ENCODE results near the gene MACROH2A2.
"Not testable (repeated sequence)": the region's sequence is repeated elsewhere in the genome, so short reads cannot be mapped to it uniquely, and the experiment has no call there.

The MACROH2A2 gene

GRCh38 chr10:70123166-70123565 is 70.5 kb downstream of the MACROH2A2 start:
- H3K4me3 Mint-ChIP-seq; H3K9me3 Mint-ChIP-seq; H3K36me3 Mint-ChIP-seq (ENCODE audit: low read depth); H3K4me1 Mint-ChIP-seq (ENCODE audit: low read depth); H3K27me3 Mint-ChIP-seq (ENCODE audit: low read depth); H3K27ac Mint-ChIP-seq: not testable (repeated sequence)

DNA sequence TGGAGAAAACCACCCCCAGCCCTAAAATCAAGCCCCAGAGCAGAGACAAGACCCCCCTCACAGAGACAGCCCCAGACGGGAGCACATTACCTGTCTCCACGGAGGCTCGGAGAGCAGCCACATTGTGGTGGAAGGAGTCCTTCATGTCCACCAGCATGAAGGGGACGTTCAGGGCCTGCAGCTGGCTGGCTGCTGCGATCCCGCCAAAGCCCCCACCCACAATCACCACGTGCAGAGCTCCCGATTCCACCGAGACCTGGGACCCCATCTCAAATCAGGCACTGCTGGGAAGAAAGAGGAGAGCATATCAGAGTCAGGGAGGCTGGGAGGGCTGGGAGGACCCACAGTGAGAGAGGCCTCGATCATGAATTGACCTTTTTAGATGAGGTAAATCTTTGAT is 71.2 kb downstream of the MACROH2A2 start:
- H3K36me3 Mint-ChIP-seq (ENCODE audit: low read depth), result no peaks in the 10 kb centered on the region
- no peaks in the 10 kb centered on the region for H3K27me3 Mint-ChIP-seq (ENCODE audit: low read depth)
- H3K27ac Mint-ChIP-seq, result no peak overlapping the region
- no peaks in the 10 kb centered on the region for H3K9me3 Mint-ChIP-seq
- H3K4me1 Mint-ChIP-seq (ENCODE audit: low read depth), result no peaks in the 10 kb centered on the region
- no peak overlapping the region for H3K4me3 Mint-ChIP-seq

- Mint-ChIP-seq H3K27me3 (ENCODE audit: low read depth) (no peaks in the 10 kb centered on the region), H3K9me3 (no peaks in the 10 kb centered on the region), H3K36me3 (ENCODE audit: low read depth) (no peaks in the 10 kb centered on the region), H3K4me3 (no peak overlapping the region), H3K27ac (no peak overlapping the region), H3K4me1 (ENCODE audit: low read depth) (no peaks in the 10 kb centered on the region)
Observed at GRCh38 chr10:70124415-70124814, 71.8 kb downstream of the MACROH2A2 start.

DNA sequence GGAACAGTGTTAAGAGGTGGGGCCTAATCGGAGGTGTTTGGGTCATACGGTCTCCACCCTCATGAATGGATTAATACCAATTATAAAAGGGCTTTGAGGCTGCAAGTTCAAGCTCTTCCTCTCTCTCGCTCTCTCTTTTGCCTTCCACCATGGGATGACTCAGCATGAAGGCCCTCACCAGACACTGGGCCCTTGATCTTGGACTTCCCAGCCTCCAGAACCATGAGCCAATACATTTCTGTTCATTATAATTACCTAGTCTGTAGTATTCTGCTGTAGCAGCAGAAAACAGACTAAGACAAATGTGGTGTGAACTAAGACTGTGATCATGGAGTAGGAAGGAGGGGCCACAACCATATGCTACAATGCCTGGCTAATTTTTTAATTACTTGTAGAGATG is 72.3 kb downstream of the MACROH2A2 start:
- Mint-ChIP-seq H3K27ac (no peak overlapping the region), H3K27me3 (ENCODE audit: low read depth) (no peaks in the 10 kb centered on the region), H3K4me1 (ENCODE audit: low read depth) (no peaks in the 10 kb centered on the region), H3K36me3 (ENCODE audit: low read depth) (no peaks in the 10 kb centered on the region), H3K9me3 (no peaks in the 10 kb centered on the region), H3K4me3 (no peak overlapping the region)

DNA sequence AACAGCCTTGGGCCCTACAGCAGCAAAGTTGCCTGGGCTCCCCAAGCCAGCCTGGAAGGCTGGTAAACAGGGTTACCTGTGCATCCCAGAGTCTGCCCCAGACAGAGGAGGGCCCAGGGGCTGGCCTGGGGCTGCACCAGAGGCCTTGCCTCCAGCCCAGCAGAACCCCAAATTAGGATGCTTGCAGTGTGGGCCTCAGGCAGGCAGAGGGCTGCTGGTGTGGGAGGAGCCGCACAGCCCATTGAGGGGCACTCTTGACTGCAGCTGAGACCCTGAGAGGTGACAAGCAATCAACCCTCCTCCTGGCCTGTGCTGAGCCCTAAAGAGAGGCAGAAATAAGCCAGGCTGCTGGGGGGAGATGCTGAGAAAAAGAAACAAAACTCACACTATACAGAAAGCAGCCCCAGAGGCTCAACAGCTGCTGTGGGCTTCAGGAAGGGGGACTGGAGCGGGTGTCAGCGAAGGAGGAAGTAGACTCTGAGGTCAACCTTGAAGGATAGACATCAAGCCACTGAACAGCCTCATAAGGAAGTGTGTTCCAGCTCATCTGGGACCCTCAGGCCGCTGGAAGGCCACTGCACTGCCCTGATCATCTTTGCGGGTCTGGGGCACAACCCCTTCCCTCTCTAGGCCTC is 73.4 kb downstream of the MACROH2A2 start:
- Mint-ChIP-seq H3K27ac (no peak overlapping the region), H3K36me3 (ENCODE audit: low read depth) (no peaks in the 10 kb centered on the region), H3K4me1 (ENCODE audit: low read depth) (no peaks in the 10 kb centered on the region), H3K9me3 (no peaks in the 10 kb centered on the region), H3K27me3 (ENCODE audit: low read depth) (no peaks in the 10 kb centered on the region), H3K4me3 (no peak overlapping the region)

- Mint-ChIP-seq H3K27ac (no peak overlapping the region), H3K36me3 (ENCODE audit: low read depth) (no peaks in the 10 kb centered on the region), H3K4me3 (no peak overlapping the region), H3K27me3 (ENCODE audit: low read depth) (no peaks in the 10 kb centered on the region), H3K9me3 (no peaks in the 10 kb centered on the region), H3K4me1 (ENCODE audit: low read depth) (no peaks in the 10 kb centered on the region)
Observed at GRCh38 chr10:70126700-70127395, 74.2 kb downstream of the MACROH2A2 start.

GRCh38 chr10:70130878-70131559 is 78.4 kb downstream of the MACROH2A2 start:
- no peak overlapping the region for H3K4me3 Mint-ChIP-seq
- H3K27ac Mint-ChIP-seq, result no peak overlapping the region
- H3K4me1 Mint-ChIP-seq (ENCODE audit: low read depth), result peaks cover 8% of the 10 kb centered on the region
- no peaks in the 10 kb centered on the region for H3K9me3 Mint-ChIP-seq
- H3K27me3 Mint-ChIP-seq (ENCODE audit: low read depth), result no peaks in the 10 kb centered on the region
- H3K36me3 Mint-ChIP-seq (ENCODE audit: low read depth), result no peaks in the 10 kb centered on the region

- peak overlapping the region; percentile 78 for H3K4me3 Mint-ChIP-seq
- H3K27me3 Mint-ChIP-seq (ENCODE audit: low read depth), result no peaks in the 10 kb centered on the region
- no peaks in the 10 kb centered on the region for H3K9me3 Mint-ChIP-seq
- H3K36me3 Mint-ChIP-seq (ENCODE audit: low read depth), result no peaks in the 10 kb centered on the region
- peaks cover 8% of the 10 kb centered on the region for H3K4me1 Mint-ChIP-seq (ENCODE audit: low read depth)
- no peak overlapping the region for H3K27ac Mint-ChIP-seq
Observed at GRCh38 chr10:70131560-70131937, 78.9 kb downstream of the MACROH2A2 start.

DNA sequence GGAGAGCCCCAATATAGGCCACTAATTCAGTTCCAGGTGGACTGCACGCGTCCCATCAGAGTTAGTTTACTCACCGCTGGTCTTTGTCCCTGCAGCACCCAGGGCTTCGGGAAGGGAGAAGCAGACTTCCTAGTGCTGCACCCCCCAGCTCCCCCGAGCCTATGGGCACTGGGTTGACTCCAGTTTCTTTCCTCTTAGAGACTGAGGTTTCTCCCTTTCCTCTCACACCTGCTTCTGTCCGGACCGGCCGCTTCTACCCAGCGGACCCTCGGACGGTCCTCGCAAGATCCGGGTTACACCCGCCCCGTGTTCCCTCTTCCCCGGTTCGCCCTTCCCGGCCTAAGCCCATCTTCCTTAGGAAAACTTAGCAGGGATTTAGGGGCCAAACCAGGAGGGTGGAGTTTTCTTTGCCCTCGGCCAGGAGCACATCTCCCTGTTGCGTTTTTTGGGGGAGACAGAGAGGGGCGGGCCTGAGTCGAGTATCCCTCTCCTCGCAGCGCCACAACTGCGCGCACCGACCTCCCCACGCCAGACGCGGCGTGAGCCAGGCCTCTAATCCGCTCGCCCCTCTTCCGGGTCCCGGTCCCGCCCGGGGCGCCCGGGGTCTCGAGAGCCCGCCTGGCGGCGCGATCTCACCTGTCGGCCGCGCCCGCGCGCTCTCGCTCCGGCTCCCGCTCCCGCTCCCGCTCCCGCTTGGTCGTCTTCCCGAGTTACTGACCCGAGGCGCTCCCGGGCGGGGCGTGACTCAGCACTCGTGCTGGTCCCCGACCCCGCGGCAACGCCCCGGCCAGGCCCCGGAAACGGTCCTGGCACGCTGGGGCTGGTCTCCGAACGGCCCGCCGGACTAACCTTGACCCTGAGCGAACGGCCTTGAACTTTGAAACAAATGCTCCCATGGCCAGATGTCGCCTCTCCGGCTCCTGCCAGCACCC is 79.7 kb downstream of the MACROH2A2 start, which contains the start of gene AIFM2:
Gene AIFM2 (minus strand): TSS at position 728 of the 932 bp plus-strand sequence. CDS start 8,741 bp downstream, outside the sequence.
- peaks cover 10% of the 10 kb centered on the region for H3K4me1 Mint-ChIP-seq (ENCODE audit: low read depth)
- H3K27ac Mint-ChIP-seq, result peak within 1 kb of the TSS; percentile 59
- peak within 1 kb of the TSS; percentile 78 for H3K4me3 Mint-ChIP-seq
- peaks cover 2% of the 10 kb centered on the region for H3K36me3 Mint-ChIP-seq (ENCODE audit: low read depth)
- H3K9me3 Mint-ChIP-seq, result no peaks in the 10 kb centered on the region
- H3K27me3 Mint-ChIP-seq (ENCODE audit: low read depth), result no peaks in the 10 kb centered on the region

GRCh38 chr10:70135046-70135445 is 82.4 kb downstream of the MACROH2A2 start:
- Mint-ChIP-seq H3K27ac (no peak overlapping the region), H3K9me3 (no peaks in the 10 kb centered on the region), H3K36me3 (ENCODE audit: low read depth) (peaks cover 2% of the 10 kb centered on the region), H3K27me3 (ENCODE audit: low read depth) (no peaks in the 10 kb centered on the region), H3K4me1 (ENCODE audit: low read depth) (peaks cover 10% of the 10 kb centered on the region), H3K4me3 (no peak overlapping the region)

DNA sequence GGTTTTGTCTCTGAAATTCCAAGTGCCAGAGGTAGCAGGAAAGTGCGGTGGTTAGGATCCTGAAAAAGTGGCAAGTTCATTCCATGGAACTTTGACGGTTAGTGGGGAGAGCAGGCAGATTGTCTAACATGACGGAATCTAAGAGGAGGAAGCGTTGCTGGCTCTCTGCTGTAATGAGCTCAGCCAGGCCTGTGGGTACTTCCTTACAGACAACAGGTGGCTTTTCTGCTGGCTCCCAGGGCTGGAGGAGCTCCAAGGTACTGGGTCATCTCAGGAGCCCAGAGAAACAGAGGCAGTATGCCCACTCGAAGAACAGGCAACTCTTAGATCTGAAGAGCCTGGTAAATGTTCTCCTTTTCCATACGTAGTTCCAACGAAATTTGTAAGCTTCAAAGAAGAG is 83.0 kb downstream of the MACROH2A2 start:
- Mint-ChIP-seq H3K9me3 (no peaks in the 10 kb centered on the region), H3K4me3 (no peak overlapping the region), H3K27me3 (ENCODE audit: low read depth) (no peaks in the 10 kb centered on the region), H3K4me1 (ENCODE audit: low read depth) (peaks cover 10% of the 10 kb centered on the region), H3K36me3 (ENCODE audit: low read depth) (peaks cover 2% of the 10 kb centered on the region), H3K27ac (no peak overlapping the region)

GRCh38 chr10:70137135-70137534 is 84.5 kb downstream of the MACROH2A2 start:
- peaks cover 2% of the 10 kb centered on the region for H3K36me3 Mint-ChIP-seq (ENCODE audit: low read depth)
- peaks cover 8% of the 10 kb centered on the region for H3K4me1 Mint-ChIP-seq (ENCODE audit: low read depth)
- H3K27me3 Mint-ChIP-seq (ENCODE audit: low read depth), result no peaks in the 10 kb centered on the region
- H3K9me3 Mint-ChIP-seq, result no peaks in the 10 kb centered on the region
- H3K27ac Mint-ChIP-seq, result no peak overlapping the region
- H3K4me3 Mint-ChIP-seq, result no peak overlapping the region

GRCh38 chr10:70137927-70138883 is 85.6 kb downstream of the MACROH2A2 start:
- no peak overlapping the region for H3K27ac Mint-ChIP-seq

More at GRCh38 chr10:70137927-70138883, 85.6 kb downstream of the MACROH2A2 start:
- H3K9me3 Mint-ChIP-seq, result no peaks in the 10 kb centered on the region
- H3K27me3 Mint-ChIP-seq (ENCODE audit: low read depth), result no peaks in the 10 kb centered on the region
- peaks cover 2% of the 10 kb centered on the region for H3K36me3 Mint-ChIP-seq (ENCODE audit: low read depth)
- H3K4me1 Mint-ChIP-seq (ENCODE audit: low read depth), result peaks cover 2% of the 10 kb centered on the region
- H3K4me3 Mint-ChIP-seq, result no peak overlapping the region

Data from T-helper 1 cell treated with Interleukin-12 subunit alpha and Interleukin-12 subunit beta and Interleukin-4 antibody, amounts not matched to agents 30 μg/mL and 1 μg/mL, for 36 hours (primary cell).